ENCODE measurements around the gene STKLD1.
A peak's percentile ranks its signal among the peaks of the same experiment; 100 is the strongest.
"Not testable (repeated sequence)": the region's sequence is repeated elsewhere in the genome, so short reads cannot be mapped to it uniquely, and the experiment has no call there.

Gene STKLD1

GRCh38 chr9:133389025-133389557 lies 12.9 kb downstream of the STKLD1 start:
- no peak for DNase-seq

- no peak for DNase-seq
These were observed 13.4 kb downstream of the STKLD1 start for GRCh38 chr9:133389562-133389961.

DNA sequence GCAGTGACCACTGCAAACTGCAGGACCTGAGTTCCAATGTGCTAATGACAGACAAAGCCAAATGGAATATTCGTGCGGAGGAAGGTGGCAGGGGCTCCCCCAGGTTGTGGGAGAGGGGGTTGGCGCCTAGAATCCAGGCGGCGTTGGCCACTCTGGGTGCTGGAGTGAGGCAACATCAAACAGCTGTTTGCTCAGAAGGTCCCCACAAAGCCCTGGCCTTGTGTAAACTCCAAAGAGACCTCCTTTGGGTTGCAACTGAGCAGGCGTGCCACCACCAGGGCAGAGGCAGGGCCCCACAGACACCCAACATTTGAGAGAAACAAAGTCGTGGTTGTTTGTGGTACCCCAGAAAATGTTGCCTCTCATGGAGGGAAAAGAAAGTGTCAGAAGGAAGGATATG lies 14.5 kb downstream of the STKLD1 start:
- no peak for DNase-seq

DNA sequence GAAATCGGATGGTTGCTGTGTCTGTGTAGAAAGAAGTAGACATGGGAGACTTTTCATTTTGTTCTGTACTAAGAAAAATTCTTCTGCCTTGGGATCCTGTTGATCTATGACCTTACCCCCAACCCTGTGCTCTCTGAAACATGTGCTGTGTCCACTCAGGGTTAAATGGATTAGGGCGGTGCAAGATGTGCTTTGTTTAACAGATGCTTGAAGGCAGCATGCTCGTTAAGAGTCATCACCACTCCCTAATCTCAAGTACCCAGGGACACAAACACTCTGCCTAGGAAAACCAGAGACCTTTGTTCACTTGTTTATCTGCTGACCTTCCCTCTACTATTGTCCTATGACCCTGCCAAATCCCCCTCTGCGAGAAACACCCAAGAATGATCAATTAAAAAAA lies 15.3 kb downstream of the STKLD1 start:
- DNase-seq = not testable (repeated sequence)

- not testable (repeated sequence) for DNase-seq
These were observed 16.1 kb downstream of the STKLD1 start for GRCh38 chr9:133392308-133392707.

DNA sequence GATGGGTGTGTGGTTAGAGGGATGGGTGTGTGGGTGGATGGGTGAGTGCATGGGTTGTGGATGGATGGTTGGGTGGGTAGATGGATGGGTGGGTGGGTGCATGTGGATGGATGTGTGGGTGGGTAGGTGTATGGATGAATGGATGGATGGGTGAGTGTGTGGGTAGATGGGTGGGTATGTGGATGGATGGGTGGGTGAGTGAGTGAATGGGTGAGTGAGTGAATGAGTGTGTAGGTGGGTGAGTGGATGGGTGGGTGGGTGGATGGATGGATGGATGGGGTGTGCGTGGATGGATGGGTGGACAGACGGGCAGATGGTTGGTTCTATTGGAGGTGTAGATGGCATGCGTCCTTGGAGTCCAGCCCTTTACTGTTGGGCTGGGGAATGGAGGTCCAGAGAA lies 17.2 kb downstream of the STKLD1 start:
- no peak for DNase-seq

GRCh38 chr9:133394687-133395271 lies 18.6 kb downstream of the STKLD1 start:
- DNase-seq = no peak

DNA sequence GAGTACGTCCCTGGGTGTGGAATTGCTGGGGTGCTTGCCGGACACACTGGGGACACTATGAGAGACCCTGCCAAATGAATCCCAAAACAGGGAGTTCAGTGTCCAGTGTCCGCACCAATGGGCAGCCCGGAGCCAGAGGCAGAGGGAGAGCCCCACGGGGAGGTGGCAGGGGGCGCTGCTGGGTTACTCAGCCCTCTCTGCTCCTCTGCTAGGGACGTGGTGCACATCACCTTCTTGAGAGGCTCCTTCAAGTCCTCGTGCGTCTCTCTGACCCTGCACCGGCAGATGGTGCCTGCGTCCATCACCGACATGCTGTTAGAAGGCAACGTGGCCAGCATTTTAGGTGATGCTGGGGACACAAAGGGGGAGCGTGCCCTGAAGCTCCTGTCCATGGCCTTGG lies 20.8 kb downstream of the STKLD1 start:
- no peak for DNase-seq

- no peak for DNase-seq
These were observed 21.2 kb downstream of the STKLD1 start for GRCh38 chr9:133397370-133397769.

- no peak for DNase-seq
These were observed 21.7 kb downstream of the STKLD1 start for GRCh38 chr9:133397895-133398294.

DNA sequence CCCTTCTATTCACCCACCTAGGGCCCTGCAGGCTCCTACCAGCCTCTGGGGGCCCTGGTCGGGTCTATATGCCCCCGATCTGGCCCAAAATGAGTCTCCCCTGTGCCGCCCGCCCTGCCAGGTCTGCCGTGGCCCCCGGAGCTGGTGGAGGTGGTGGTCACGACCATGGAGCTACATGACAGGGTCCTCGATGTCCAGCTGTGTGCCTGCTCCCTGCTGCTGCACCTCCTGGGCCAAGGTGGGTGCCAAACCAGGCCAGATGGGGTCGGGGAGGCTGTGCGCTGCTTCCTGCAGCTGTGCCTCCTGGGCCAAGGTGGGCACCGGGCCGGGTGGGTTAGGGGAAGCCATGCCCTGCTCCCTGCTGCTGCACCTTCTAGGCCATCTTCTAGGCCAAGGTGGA lies 24.1 kb downstream of the STKLD1 start:
- DNase-seq = no peak

GRCh38 chr9:133401588-133401987 lies 25.4 kb downstream of the STKLD1 start:
- DNase-seq = no peak

DNA sequence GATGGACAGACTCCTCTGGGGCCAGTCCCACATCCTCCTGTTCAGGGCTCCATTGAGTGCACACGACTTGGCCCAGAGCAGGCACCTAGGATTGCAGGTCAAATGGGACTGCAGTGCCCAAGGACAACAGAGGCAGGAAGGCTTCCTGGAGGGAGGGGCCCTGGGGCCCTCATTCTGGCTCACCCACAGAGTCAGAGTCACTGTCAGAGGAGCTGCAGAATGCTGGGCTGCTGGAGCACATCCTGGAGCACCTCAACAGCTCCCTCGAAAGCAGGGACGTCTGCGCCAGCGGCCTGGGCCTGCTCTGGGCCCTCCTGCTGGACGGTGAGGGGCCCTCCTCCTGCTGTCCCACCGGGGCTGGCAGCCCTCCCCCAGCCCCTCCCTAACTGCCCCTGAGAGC lies 26.5 kb downstream of the STKLD1 start:
- DNase-seq = no peak

DNA sequence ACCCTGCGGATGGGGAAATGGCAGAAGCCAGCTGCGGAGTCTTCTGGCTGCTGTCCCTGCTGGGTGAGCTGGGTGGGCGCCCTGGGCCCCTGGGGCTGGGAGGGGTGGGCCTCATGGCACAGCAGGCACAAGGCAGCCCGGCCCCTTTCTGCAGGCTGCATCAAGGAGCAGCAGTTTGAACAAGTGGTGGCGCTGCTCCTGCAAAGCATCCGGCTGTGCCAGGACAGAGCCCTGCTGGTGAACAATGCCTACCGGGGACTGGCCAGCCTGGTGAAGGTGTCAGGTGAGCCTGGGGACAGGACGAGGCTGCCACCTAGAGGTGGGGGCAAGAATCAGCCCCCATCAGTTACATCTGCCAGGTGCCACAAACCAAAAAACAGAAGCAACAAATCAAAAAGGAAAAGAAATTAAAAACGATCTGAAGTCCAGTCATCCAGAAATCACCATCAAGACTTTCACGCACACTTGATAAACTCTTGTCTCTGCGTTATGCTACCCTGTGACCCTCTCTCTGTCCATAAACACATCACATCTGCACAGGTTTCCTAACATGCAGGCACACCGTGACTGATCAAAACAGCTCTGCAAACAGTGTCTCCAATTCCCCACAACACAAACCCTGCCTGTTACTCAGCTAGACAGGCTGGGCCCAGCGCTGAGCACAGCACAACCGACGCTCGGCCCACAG lies 27.7 kb downstream of the STKLD1 start:
- DNase-seq = peak; percentile 66

- DNase-seq = no peak
These were observed 28.4 kb downstream of the STKLD1 start for GRCh38 chr9:133404454-133405002.

- DNase-seq = no peak
These were observed 29.6 kb downstream of the STKLD1 start for GRCh38 chr9:133405508-133406438.

GRCh38 chr9:133406480-133407307 lies 30.5 kb downstream of the STKLD1 start:
- peak; percentile 84 for DNase-seq

DNA sequence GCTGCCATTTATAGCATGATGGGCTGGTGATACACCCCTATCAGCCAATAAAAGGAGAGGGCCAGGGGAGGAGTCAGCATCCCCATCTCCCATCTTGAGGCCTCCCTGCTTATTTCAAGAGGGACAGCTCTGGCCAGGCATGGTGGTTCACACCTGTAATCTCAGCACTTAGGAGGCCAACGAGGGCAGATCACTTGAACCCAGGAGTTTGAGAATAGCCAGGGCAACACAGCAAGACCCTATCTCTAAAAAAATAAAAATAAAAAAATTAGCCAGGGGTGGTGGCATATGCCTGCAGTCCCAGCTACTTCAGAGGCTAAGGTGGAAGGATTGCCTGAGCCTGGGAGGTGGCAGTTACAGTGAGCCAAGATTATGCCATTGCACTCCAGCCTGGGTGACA lies 31.9 kb downstream of the STKLD1 start:
- DNase-seq = no peak

DNA sequence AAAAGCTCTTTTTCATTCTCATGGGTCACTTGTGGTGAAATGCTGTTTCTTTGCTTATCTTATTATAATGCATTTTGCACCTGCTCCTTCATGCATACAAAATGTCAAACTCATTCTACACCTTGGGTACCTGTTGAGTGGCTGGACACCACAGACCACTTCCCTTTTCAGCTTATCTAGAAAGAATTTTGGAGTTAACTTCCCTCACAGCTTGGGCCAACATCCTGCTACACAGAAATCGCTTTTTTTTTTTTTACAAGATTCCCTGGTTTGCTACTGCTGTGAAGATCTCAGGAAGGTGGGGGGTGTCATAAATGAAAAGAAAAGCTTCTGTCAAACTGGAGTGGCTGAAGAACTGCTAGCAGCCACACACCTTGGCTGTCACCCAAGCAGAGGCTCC lies 39.0 kb downstream of the STKLD1 start:
- no peak for DNase-seq

- DNase-seq = peak; percentile 87
These were observed 41.6 kb downstream of the STKLD1 start, which contains the start of gene REXO4 for GRCh38 chr9:133417541-133418461. TSS of gene REXO4 (minus strand) at chr9:133418010. CDS start at chr9:133417844, 166 bp downstream.

DNA sequence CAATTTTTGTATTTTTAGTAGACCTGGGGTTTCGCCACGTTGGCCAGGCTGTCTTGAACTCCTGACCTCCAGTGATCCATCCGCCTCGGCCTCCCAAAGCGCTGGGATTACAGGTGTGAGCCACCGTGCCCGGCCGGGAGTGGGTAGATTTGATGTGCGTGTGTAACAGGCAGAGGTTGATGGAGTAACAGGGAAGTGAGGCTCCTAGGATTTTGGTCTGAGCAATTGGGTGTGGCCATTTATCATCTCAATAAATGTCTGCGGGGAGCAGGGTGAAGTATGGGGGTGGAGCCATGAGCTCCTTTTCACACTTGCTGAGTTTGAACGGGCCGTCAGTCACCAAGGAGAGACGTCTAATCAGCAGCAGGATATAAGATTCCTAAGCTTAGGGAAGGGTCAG lies 42.8 kb downstream of the STKLD1 start:
- no peak for DNase-seq
